CD4-positive, alpha-beta T cell treated with Interleukin-21 for 1 hour (primary cell): ENCODE data around the gene ASAP3.

Experiments
- DNase-seq: peaks from one replicate; pipeline ENCODE4 v3.0.0-alpha.2; 2020

ASAP3 gene

GRCh38 chr1:23483321-23484252 is at the start of gene ASAP3:
Gene ASAP3, minus strand, starts transcription at chr1:23484179. Its CDS starts 46 bp downstream, at chr1:23484133.
- no peak for DNase-seq

GRCh38 chr1:23533246-23534023 is 49.5 kb upstream of the ASAP3 start:
- DNase-seq = peak; percentile 41

- no peak for DNase-seq
Observed at GRCh38 chr1:23531562-23532094, 47.6 kb upstream of the ASAP3 start.

GRCh38 chr1:23530747-23531561 is 47.0 kb upstream of the ASAP3 start, which contains the start of gene E2F2:
Gene E2F2, minus strand, starts transcription at chr1:23531233. Its CDS starts 440 bp downstream, at chr1:23530793.
- peak; percentile 89 for DNase-seq

- DNase-seq = no peak
Observed at GRCh38 chr1:23530087-23530746, 46.2 kb upstream of the ASAP3 start.

GRCh38 chr1:23529146-23530086 is 45.4 kb upstream of the ASAP3 start:
- no peak for DNase-seq

- peak; percentile 80 for DNase-seq
Observed at GRCh38 chr1:23528250-23528978, 44.4 kb upstream of the ASAP3 start.

- no peak for DNase-seq
Observed at GRCh38 chr1:23527900-23528249, 43.9 kb upstream of the ASAP3 start.

- no peak for DNase-seq
Observed at GRCh38 chr1:23527366-23527765, 43.4 kb upstream of the ASAP3 start.

GRCh38 chr1:23526329-23527041 is 42.5 kb upstream of the ASAP3 start:
- no peak for DNase-seq

GRCh38 chr1:23525558-23526250 is 41.7 kb upstream of the ASAP3 start:
- peak; percentile 40 for DNase-seq

GRCh38 chr1:23524716-23525401 is 40.9 kb upstream of the ASAP3 start:
- peak; percentile 69 for DNase-seq

- no peak for DNase-seq
Observed at GRCh38 chr1:23524163-23524562, 40.2 kb upstream of the ASAP3 start.

GRCh38 chr1:23522244-23522982 is 38.4 kb upstream of the ASAP3 start:
- DNase-seq = no peak

GRCh38 chr1:23521588-23521987 is 37.6 kb upstream of the ASAP3 start:
- no peak for DNase-seq

- no peak for DNase-seq
Observed at GRCh38 chr1:23517581-23517980, 33.6 kb upstream of the ASAP3 start.

GRCh38 chr1:23515905-23516304 is 31.9 kb upstream of the ASAP3 start:
- DNase-seq = no peak
